Kidney (tissue), 14 donors: ENCODE data around the gene TADA2A. TPM values are rescaled to one million over a fixed set of nuclear protein-coding genes. Genes with fewer than 3 reads are reported as not detected.
"Not testable (repeated sequence)": the region's sequence is repeated elsewhere in the genome, so short reads cannot be mapped to it uniquely, and the experiment has no call there.

ENCODE experiments used
- DNase-seq, 5 donors: peaks; one replicate each; pipeline ENCODE4 v3.0.0-alpha.2; 2013 to 2020
- FAIRE-seq: peaks from 2 replicates; lab custom pipeline; 2012; peaks lifted over from hg19 to GRCh38; lab: Jason Lieb, UNC
- H3K27ac ChIP-seq, 2 donors: one replicate each; pipeline ENCODE4 v1.7.0; 2013; ENCODE audit warnings: low read depth in 2 of 2, low read length in 2 of 2, inconsistent platforms in 1 of 2
- H3K27me3 ChIP-seq: one replicate; pipeline ENCODE4 v1.7.1; 2013; ENCODE audit warnings: low read length, inconsistent platforms; ENCODE audit not compliant: control insufficient read depth, insufficient read depth
- H3K36me3 ChIP-seq, 3 donors: one replicate each; pipeline versions ENCODE4 v1.7.0 to v1.7.1; 2013; ENCODE audit warnings: low read length in 3 of 3, control low read depth in 1 of 3, inconsistent platforms in 1 of 3; ENCODE audit not compliant: insufficient read depth in 3 of 3, control insufficient read depth in 2 of 3
- H3K4me1 ChIP-seq, 3 donors: one replicate each; pipeline versions ENCODE4 v1.7.0 to v1.7.1; 2013; ENCODE audit warnings: low read length in 3 of 3, inconsistent platforms in 1 of 3, low read depth in 1 of 3; ENCODE audit not compliant: control insufficient read depth in 2 of 3, insufficient read depth in 2 of 3
- H3K4me3 ChIP-seq, 3 donors: one replicate each; pipeline versions ENCODE4 v1.7.0 to v1.8.1; 2013; ENCODE audit warnings: low read length in 3 of 3, control low read depth in 1 of 3, inconsistent platforms in 1 of 3
- H3K9ac ChIP-seq, 3 donors: one replicate each; pipeline versions ENCODE4 v1.7.0 to v1.7.1; 2013; ENCODE audit warnings: low read length in 3 of 3, control low read depth in 1 of 3, inconsistent platforms in 1 of 3
- H3K9me3 ChIP-seq, 3 donors: one replicate each; pipeline versions ENCODE4 v1.7.0 to v1.7.1; 2013; ENCODE audit warnings: low read length in 3 of 3, control low read depth in 1 of 3, inconsistent platforms in 1 of 3; ENCODE audit not compliant: control insufficient read depth in 2 of 3, insufficient read depth in 1 of 3
- CTCF ChIP-seq: IDR thresholded peaks from 3 replicates; pipeline ENCODE4 v1.5.1; 2012; ENCODE audit warnings: mild to moderate bottlenecking, moderate library complexity, borderline replicate concordance; ENCODE audit not compliant: insufficient read depth; ENCODE audit errors: extremely low read depth
- intact Hi-C: fragments of 100-400 bp; cut with DNase I; formaldehyde crosslinking; loops from one replicate; pipeline ENCODE4 v1.11.1; 2022
- polyA plus RNA-seq: library from polyadenylated mRNA; stranded (reverse); fragments of 350-450 nt; fragmentation: Illumina TruSeq; extraction: RNeasy Lipid Tissue Mini Kit (QIAGEN cat#74804); gene quantifications from one replicate; pipeline ENCODE4 v1.2.3, GENCODE V29; 2014; ENCODE audit warnings: low read depth, low replicate concordance; ENCODE audit not compliant: insufficient read depth
- total RNA-seq: library from RNA; stranded (reverse); fragmentation: NEBNext Ultra II Directional; extraction: Animal tissue kit (Norgen Biotek cat#: 25700); gene quantifications from one replicate; pipeline ENCODE4 v1.2.1, GENCODE V29; 2021
- donor health status: control.
- donor health status: control.
- donor health status: control.
- donor health status: control.
- donor health status: control.
- donor health status: DM: yes; HTN: yes; CAD: no.
- donor health status: Normal renal cell carcinoma (clear cell type).

Gene TADA2A
- total and polyA plus RNA-seq, 2 donors from 2014 or later = 6.6 to 26.0 TPM

- no peaks in the 10 kb centered on the region for H3K9me3 ChIP-seq
- peaks cover 0 to 4% (median 0%) of the 10 kb centered on the region in 3 donors for H3K4me1 ChIP-seq
- DNase-seq = peak in 3 of 5 donors; percentile 18 to 39 (median 25)
- peak overlapping the region in 1 of 3 donors; percentile 29 for H3K4me3 ChIP-seq
- H3K27me3 ChIP-seq = no peaks in the 10 kb centered on the region
- TF ChIP-seq CTCF = peak; percentile 48
- intact Hi-C loops = no loop called here
- peaks cover 0 to 2% (median 0%) of the 10 kb centered on the region in 3 donors for H3K36me3 ChIP-seq
- FAIRE-seq = no peak
- H3K27ac ChIP-seq = no peak overlapping the region
- H3K9ac ChIP-seq = no peak overlapping the region
These were observed 100.0 kb downstream of the TADA2A start for GRCh38 chr17:37506678-37507077.

- H3K4me3 ChIP-seq = peak overlapping the region in 1 of 3 donors; percentile 29
- no peak for FAIRE-seq
These were observed 100.4 kb downstream of the TADA2A start for GRCh38 chr17:37507111-37507510.

GRCh38 chr17:37510056-37510455, 103.4 kb downstream of the TADA2A start:
- no peak for FAIRE-seq
- no peak for DNase-seq
- intact Hi-C loops = no loop called here
- Histone ChIP-seq H3K36me3 (peaks cover 0 to 12% (median 3%) of the 10 kb centered on the region in 3 donors), H3K27ac (no peak overlapping the region), H3K27me3 (no peaks in the 10 kb centered on the region), H3K4me1 (peaks cover 0 to 4% (median 0%) of the 10 kb centered on the region in 3 donors), H3K9ac (no peak overlapping the region), H3K9me3 (no peaks in the 10 kb centered on the region), H3K4me3 (no peak overlapping the region)
- TF ChIP-seq CTCF = no peak

More at GRCh38 chr17:37507111-37507510, 100.4 kb downstream of the TADA2A start:
- peaks cover 0 to 2% (median 2%) of the 10 kb centered on the region in 3 donors for H3K36me3 ChIP-seq
- H3K27ac ChIP-seq = no peak overlapping the region
- H3K4me1 ChIP-seq = peaks cover 0 to 4% (median 0%) of the 10 kb centered on the region in 3 donors
- no peaks in the 10 kb centered on the region for H3K27me3 ChIP-seq
- no peak for TF ChIP-seq CTCF
- no peak for DNase-seq
- intact Hi-C loops = no loop called here
- no peak overlapping the region for H3K9ac ChIP-seq
- H3K9me3 ChIP-seq = no peaks in the 10 kb centered on the region

- H3K9ac ChIP-seq, DNase-seq, H3K4me1 ChIP-seq, FAIRE-seq, H3K4me3 ChIP-seq, H3K27me3 ChIP-seq, H3K27ac ChIP-seq, H3K9me3 ChIP-seq, intact Hi-C loops: not testable (repeated sequence)
- peaks cover 0 to 12% (median 3%) of the 10 kb centered on the region in 3 donors for H3K36me3 ChIP-seq
These were observed 105.0 kb downstream of the TADA2A start for GRCh38 chr17:37511642-37512041.
